Upper lobe of left lung (tissue), 6 donors: ENCODE results near the gene PSME2. TPM values are rescaled to one million over a fixed set of nuclear protein-coding genes. Genes with fewer than 3 reads are reported as not detected.

Experiments used
- ATAC-seq, 2 donors: fragments of 200-7000 bp; cut with Tn5 transposase; one replicate each; pipeline ENCODE4 v1.9.1; 2022; ENCODE audit warnings: mild to moderate bottlenecking in 2 of 2, moderate library complexity in 2 of 2; ENCODE audit not compliant: low FRiP score in 2 of 2
- DNase-seq, 2 donors: peaks; one replicate each; pipeline ENCODE4 v3.0.0-alpha.2; 2019 to 2020
- H3K27ac ChIP-seq, 4 donors: fragments of 200-600 bp; sonication (generic); one replicate each; pipeline ENCODE4 v1.5.1; 2016 to 2019
- H3K27me3 ChIP-seq, 4 donors: fragments of 200-600 bp; sonication (generic); one replicate each; pipeline ENCODE4 v1.5.1; 2017 to 2019
- H3K36me3 ChIP-seq, 4 donors: fragments of 200-600 bp; sonication (generic); one replicate each; pipeline ENCODE4 v1.5.1; 2016 to 2019
- H3K4me1 ChIP-seq, 4 donors: fragments of 200-600 bp; sonication (generic); one replicate each; pipeline ENCODE4 v1.5.1; 2018 to 2019
- H3K4me3 ChIP-seq, 4 donors: fragments of 200-600 bp; sonication (generic); one replicate each; pipeline ENCODE4 v1.5.1; 2017 to 2019; ENCODE audit warnings: mild to moderate bottlenecking in 2 of 4, moderate library complexity in 1 of 4
- H3K9me3 ChIP-seq, 4 donors: fragments of 200-600 bp; sonication (generic); one replicate each; pipeline ENCODE4 v1.5.1; 2018 to 2019
- CTCF ChIP-seq, 6 experiments: fragments of 450-650 bp in 4 of 6; fragments of 200-600 bp in 2 of 6; sonication (generic) in 2 of 6; IDR thresholded peaks; one replicate each; pipeline ENCODE4 v1.5.1; 2016 to 2019; ENCODE audit warnings: antibody characterized with exemption in 6 of 6
- EP300 ChIP-seq, 4 donors: sonication (generic); formaldehyde crosslinking; IDR thresholded peaks; one replicate each; pipeline ENCODE4 v1.5.1; 2017; ENCODE audit warnings: antibody characterized with exemption in 4 of 4, control low read depth in 2 of 4
- POLR2A ChIP-seq, 4 donors: fragments of 450-650 bp; IDR thresholded peaks; one replicate each; pipeline ENCODE4 v1.5.1; 2016 to 2017; ENCODE audit warnings: antibody characterized with exemption in 4 of 4, mild to moderate bottlenecking in 2 of 4
- POLR2AphosphoS5 ChIP-seq, 2 donors: sonication (generic); formaldehyde crosslinking; IDR thresholded peaks; one replicate each; pipeline ENCODE4 v1.5.1; 2017; ENCODE audit warnings: antibody characterized with exemption in 2 of 2
- WGBS, 2 donors: methylation state at CpG; one replicate each; pipeline ENCODE4 v1.1.5; 2017 to 2018; 5-methylcytosine and 5-hydroxymethylcytosine counted together
- total RNA-seq, 6 donors: library from RNA; depleted of rRNA in 4 of 6; stranded (reverse); fragments of >200 nt in 4 of 6; gene quantifications; one replicate each; pipeline versions ENCODE4 v1.1.0 to v1.2.1, GENCODE V29; 2016 to 2021
- donor health status: DM: no; HTN: no; CAD: no; lungs with moderate emphysema.
- donor health status: DM: no; HTN: yes; CAD: no; lungs with severe emphysema.

The PSME2 gene
- total RNA-seq, 6 donors from 2014 or later = 58.5 to 144 (median 84.4) TPM

- Histone ChIP-seq H3K27me3 (no peaks in the 10 kb centered on the region), H3K36me3 (peaks cover 35 to 80% (median 57%) of the 10 kb centered on the region in 4 donors), H3K4me3 (no peak overlapping the region), H3K4me1 (peaks cover 25 to 44% (median 26%) of the 10 kb centered on the region in 4 donors), H3K27ac (no peak overlapping the region), H3K9me3 (no peaks in the 10 kb centered on the region)
- TF ChIP-seq POLR2A (IDR thresholded peaks at IDR 0.05) (no peak), EP300 (IDR thresholded peaks at IDR 0.05) (no peak), CTCF (IDR thresholded peaks at IDR 0.05) (no peak), POLR2AphosphoS5 (IDR thresholded peaks at IDR 0.05) (no peak)
- no peak for ATAC-seq
- 82 to 84% methylated on average over 5 of the region's 5 CpGs for WGBS, 2 donors
- no peak for DNase-seq
Measured at GRCh38 chr14:24165785-24166184, 19.4 kb upstream of the PSME2 start.

- H3K4me3 ChIP-seq = no peak overlapping the region
- H3K9me3 ChIP-seq = no peaks in the 10 kb centered on the region
- peak overlapping the region in 1 of 4 donors; percentile 90 for H3K27ac ChIP-seq
- peaks cover 35 to 83% (median 62%) of the 10 kb centered on the region in 4 donors for H3K36me3 ChIP-seq
- peaks cover 30 to 52% (median 31%) of the 10 kb centered on the region in 4 donors for H3K4me1 ChIP-seq
- ATAC-seq (no peak), DNase-seq (peak in 1 of 2 donors; percentile 70)
- no peak for TF ChIP-seq CTCF (IDR thresholded peaks at IDR 0.05)
- no peak for TF ChIP-seq EP300 (IDR thresholded peaks at IDR 0.05)
- TF ChIP-seq POLR2AphosphoS5 (IDR thresholded peaks at IDR 0.05) = no peak
- no peak for TF ChIP-seq POLR2A (IDR thresholded peaks at IDR 0.05)
- WGBS, 2 donors = 83 to 97% methylated on average over 9 of the region's 14 CpGs
- H3K27me3 ChIP-seq = no peaks in the 10 kb centered on the region
Measured at GRCh38 chr14:24164518-24164991, 18.1 kb upstream of the PSME2 start.

GRCh38 chr14:24162093-24162492, 15.7 kb upstream of the PSME2 start:
- DNase-seq (no peak), ATAC-seq (no peak)
- TF ChIP-seq EP300 (IDR thresholded peaks at IDR 0.05) = no peak
- TF ChIP-seq CTCF (IDR thresholded peaks at IDR 0.05) = no peak
- no peak for TF ChIP-seq POLR2AphosphoS5 (IDR thresholded peaks at IDR 0.05)
- TF ChIP-seq POLR2A (IDR thresholded peaks at IDR 0.05) = no peak
- Histone ChIP-seq H3K9me3 (no peaks in the 10 kb centered on the region), H3K4me1 (peaks cover 30 to 52% (median 31%) of the 10 kb centered on the region in 4 donors), H3K27me3 (no peaks in the 10 kb centered on the region), H3K4me3 (peak overlapping the region; percentile 49 to 84 (median 70)), H3K27ac (peak overlapping the region; percentile 89 to 99 (median 90)), H3K36me3 (peaks cover 46 to 75% (median 64%) of the 10 kb centered on the region in 4 donors)
- 23 to 42% methylated on average over 8 of the region's 8 CpGs for WGBS, 2 donors

- WGBS, 2 donors = 0% methylated on average over 8 to 12 of the region's 12 CpGs
- ATAC-seq = peak; percentile 95 to 96
Measured at GRCh38 chr14:24160850-24161804, 14.7 kb upstream of the PSME2 start, which contains the start of gene IRF9. TSS of gene IRF9 (plus strand) at chr14:24161265. CDS start at chr14:24162145, 880 bp downstream.

More at GRCh38 chr14:24160850-24161804, 14.7 kb upstream of the PSME2 start, which contains the start of gene IRF9:
- H3K4me3 ChIP-seq = peak within 1 kb of the TSS; percentile 49 to 84 (median 70)
- TF ChIP-seq POLR2A (IDR thresholded peaks at IDR 0.05) = peak in 3 of 4 donors; percentile 61 to 87 (median 70)
- peak; percentile 93 to 98 for TF ChIP-seq POLR2AphosphoS5 (IDR thresholded peaks at IDR 0.05)
- peak in 3 of 4 donors; percentile 19 to 97 (median 71) for TF ChIP-seq EP300 (IDR thresholded peaks at IDR 0.05)
- peak; percentile 90 to 99 (median 99) for TF ChIP-seq CTCF (IDR thresholded peaks at IDR 0.05)
- H3K36me3 ChIP-seq = peaks cover 48 to 75% (median 65%) of the 10 kb centered on the region in 4 donors
- peak; percentile 92 to 98 for DNase-seq
- H3K9me3 ChIP-seq = no peaks in the 10 kb centered on the region
- no peaks in the 10 kb centered on the region for H3K27me3 ChIP-seq
- peaks cover 30 to 52% (median 31%) of the 10 kb centered on the region in 4 donors for H3K4me1 ChIP-seq
- peak within 1 kb of the TSS; percentile 89 to 99 (median 90) for H3K27ac ChIP-seq
